Muscle layer of colon (tissue), 2 donors: ENCODE data around the gene RAB17.

Experiments used
- H3K27ac ChIP-seq: one replicate; pipeline ENCODE4 v1.7.0; 2013; ENCODE audit warnings: low read depth, mild to moderate bottlenecking, low read length, moderate library complexity
- H3K27me3 ChIP-seq, 2 donors: one replicate each; pipeline ENCODE4 v1.7.0; 2013; ENCODE audit warnings: low read length in 2 of 2, mild to moderate bottlenecking in 2 of 2; ENCODE audit not compliant: insufficient read depth in 2 of 2, control insufficient read depth in 1 of 2
- H3K36me3 ChIP-seq: one replicate; pipeline ENCODE4 v1.7.0; 2013; ENCODE audit warnings: mild to moderate bottlenecking, low read length; ENCODE audit not compliant: insufficient read depth
- H3K4me1 ChIP-seq: one replicate; pipeline ENCODE4 v1.7.0; 2013; ENCODE audit warnings: mild to moderate bottlenecking, low read length; ENCODE audit not compliant: insufficient read depth
- H3K4me3 ChIP-seq, 2 donors: one replicate each; pipeline ENCODE4 v1.7.0; 2013; ENCODE audit warnings: low read length in 2 of 2, low read depth in 1 of 2, mild to moderate bottlenecking in 1 of 2, moderate library complexity in 1 of 2
- H3K9ac ChIP-seq: one replicate; pipeline ENCODE4 v1.7.0; 2013; ENCODE audit warnings: low read length
- H3K9me3 ChIP-seq: one replicate; pipeline ENCODE4 v1.7.0; 2013; ENCODE audit warnings: mild to moderate bottlenecking, low read length
- donor health status: abdominal sarcoma.
- donor health status: Adenocarcinoma of cecum.

The RAB17 gene

DNA sequence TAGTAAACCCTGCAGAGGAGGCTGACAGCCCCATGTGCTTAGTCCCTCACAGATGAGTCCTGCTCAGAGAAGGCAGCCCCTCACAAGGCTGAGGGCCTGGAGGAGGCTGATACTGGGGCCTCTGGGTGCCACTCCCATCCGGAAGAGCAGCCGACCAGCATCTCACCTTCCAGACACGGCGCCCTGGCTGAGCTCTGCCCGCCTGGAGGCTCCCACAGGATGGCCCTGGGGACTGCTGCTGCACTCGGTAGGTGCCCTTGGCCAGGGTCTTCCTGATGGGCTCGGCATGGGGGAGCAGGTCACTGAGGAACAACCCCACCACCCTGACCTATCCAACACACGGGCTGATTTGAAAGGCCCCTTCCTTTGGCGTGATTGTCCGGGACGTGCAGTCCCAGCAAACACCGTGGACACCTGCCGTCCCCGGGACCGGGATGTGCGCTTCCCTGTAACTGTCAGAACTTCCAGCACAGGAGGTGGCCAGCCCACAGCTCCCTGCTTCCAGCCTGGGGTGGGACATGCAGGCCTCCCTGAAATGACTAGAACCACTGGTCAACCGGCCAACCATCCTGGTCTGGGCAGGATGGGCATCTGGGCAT, 64.9 kb downstream of the RAB17 start:
- Histone ChIP-seq H3K27me3 (no peaks in the 10 kb centered on the region), H3K36me3 (no peaks in the 10 kb centered on the region), H3K4me1 (no peaks in the 10 kb centered on the region), H3K9me3 (no peaks in the 10 kb centered on the region), H3K9ac (no peak overlapping the region), H3K27ac (no peak overlapping the region), H3K4me3 (no peak overlapping the region)

DNA sequence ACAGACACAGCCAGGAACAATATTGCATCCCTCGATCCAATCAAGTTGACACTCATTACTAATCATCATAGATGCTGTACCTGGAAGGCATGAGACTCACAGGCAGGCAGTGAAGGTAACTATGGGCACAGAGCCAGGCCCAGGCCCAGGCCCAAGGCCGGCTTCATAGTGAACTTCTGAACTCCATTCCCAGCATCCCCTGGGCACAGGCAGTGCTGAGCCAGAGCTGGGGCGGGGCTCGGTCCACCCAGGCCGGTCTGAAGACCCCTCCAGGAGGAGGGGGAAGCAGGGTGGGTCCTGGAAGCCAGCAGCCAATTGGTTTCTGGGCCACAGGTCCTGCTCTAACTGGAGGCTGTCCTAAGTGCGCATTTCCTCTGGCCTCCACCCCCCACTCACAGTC, 65.9 kb downstream of the RAB17 start:
- no peaks in the 10 kb centered on the region for H3K27me3 ChIP-seq
- H3K36me3 ChIP-seq = no peaks in the 10 kb centered on the region
- no peak overlapping the region for H3K4me3 ChIP-seq
- no peak overlapping the region for H3K27ac ChIP-seq
- H3K9ac ChIP-seq = no peak overlapping the region
- no peaks in the 10 kb centered on the region for H3K9me3 ChIP-seq
- H3K4me1 ChIP-seq = no peaks in the 10 kb centered on the region
